NB4 (cell line): ENCODE measurements around the gene SLC27A4.

Source experiments
- MYC ChIP-seq: IDR thresholded peaks from 2 replicates; pipeline ENCODE4 v1.6.1; 2011; ENCODE audit warnings: low read depth, low read length
- POLR2A ChIP-seq: IDR thresholded peaks from 2 replicates; pipeline ENCODE4 v1.6.1; 2011; ENCODE audit warnings: mild to moderate bottlenecking; ENCODE audit not compliant: insufficient read length; ENCODE audit errors: extremely low read depth
- TF ChIP-seq, protein P1 (sequence below): IDR thresholded peaks from one replicate; pipeline ENCODE4 v1.5.1; 2012; ENCODE audit warnings: low read depth, low read length
- TF ChIP-seq, protein P2 (sequence below): IDR thresholded peaks from 2 replicates; pipeline ENCODE4 v1.6.1; 2011; ENCODE audit warnings: low read depth, low read length

DNA sequence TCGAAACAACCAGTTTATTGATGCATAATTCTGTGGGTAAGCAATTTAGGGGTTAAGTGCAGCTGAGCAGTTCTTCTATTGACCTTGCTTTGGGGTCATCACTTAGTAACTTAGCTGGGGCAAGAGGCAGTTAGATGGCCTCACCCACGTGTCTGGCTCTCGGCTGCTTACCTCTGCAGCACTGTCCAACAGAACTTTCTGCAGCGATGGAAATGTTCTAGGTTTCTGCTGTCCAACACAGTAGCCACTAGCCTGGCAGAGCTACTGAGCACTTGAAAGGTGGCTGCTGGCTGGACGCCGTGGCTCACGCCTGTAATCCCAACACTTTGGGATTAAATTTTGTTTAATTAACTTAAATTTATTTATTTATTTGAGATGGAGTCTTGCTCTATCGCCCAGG, 17.8 kb downstream of the SLC27A4 start:
- TF ChIP-seq POLR2A (no peak), MYC (no peak)
- TF ChIP-seq, protein P1, sequence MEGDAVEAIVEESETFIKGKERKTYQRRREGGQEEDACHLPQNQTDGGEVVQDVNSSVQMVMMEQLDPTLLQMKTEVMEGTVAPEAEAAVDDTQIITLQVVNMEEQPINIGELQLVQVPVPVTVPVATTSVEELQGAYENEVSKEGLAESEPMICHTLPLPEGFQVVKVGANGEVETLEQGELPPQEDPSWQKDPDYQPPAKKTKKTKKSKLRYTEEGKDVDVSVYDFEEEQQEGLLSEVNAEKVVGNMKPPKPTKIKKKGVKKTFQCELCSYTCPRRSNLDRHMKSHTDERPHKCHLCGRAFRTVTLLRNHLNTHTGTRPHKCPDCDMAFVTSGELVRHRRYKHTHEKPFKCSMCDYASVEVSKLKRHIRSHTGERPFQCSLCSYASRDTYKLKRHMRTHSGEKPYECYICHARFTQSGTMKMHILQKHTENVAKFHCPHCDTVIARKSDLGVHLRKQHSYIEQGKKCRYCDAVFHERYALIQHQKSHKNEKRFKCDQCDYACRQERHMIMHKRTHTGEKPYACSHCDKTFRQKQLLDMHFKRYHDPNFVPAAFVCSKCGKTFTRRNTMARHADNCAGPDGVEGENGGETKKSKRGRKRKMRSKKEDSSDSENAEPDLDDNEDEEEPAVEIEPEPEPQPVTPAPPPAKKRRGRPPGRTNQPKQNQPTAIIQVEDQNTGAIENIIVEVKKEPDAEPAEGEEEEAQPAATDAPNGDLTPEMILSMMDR: no peak
- TF ChIP-seq, protein P2, sequence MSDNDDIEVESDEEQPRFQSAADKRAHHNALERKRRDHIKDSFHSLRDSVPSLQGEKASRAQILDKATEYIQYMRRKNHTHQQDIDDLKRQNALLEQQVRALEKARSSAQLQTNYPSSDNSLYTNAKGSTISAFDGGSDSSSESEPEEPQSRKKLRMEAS: no peak
